EL (cell line): Measurements from ENCODE around the gene ARMC2.
"Not testable (repeated sequence)": the region's sequence is repeated elsewhere in the genome, so short reads cannot be mapped to it uniquely, and the experiment has no call there.

Source experiments
- DNase-seq: peaks from one replicate; pipeline ENCODE4 v3.0.0-alpha.2; 2016

Gene ARMC2

GRCh38 chr6:108872575-108872974 lies 24.4 kb downstream of the ARMC2 start:
- DNase-seq: no peak

DNA sequence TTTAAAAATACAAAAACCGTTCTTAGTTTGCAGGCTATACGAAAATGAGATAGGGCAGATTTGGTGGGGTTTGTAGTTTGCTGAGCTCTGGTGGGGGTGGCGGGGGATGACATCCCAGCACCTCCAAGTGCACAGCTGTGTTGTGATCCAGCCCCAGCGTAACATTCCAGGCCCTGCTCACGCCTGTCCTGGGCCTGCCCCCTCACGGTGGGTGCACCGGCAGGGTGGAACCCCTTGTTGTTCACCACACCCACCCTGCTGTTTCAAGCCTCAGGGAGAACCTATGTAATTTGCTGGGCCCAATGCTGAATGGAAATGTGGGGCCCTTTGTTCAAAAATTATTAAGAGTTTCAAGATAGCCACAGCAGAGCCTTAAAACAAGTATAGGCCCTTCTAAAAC lies 25.0 kb downstream of the ARMC2 start:
- no peak for DNase-seq

- no peak for DNase-seq
Observed at GRCh38 chr6:108873971-108874370, 25.7 kb downstream of the ARMC2 start.

DNA sequence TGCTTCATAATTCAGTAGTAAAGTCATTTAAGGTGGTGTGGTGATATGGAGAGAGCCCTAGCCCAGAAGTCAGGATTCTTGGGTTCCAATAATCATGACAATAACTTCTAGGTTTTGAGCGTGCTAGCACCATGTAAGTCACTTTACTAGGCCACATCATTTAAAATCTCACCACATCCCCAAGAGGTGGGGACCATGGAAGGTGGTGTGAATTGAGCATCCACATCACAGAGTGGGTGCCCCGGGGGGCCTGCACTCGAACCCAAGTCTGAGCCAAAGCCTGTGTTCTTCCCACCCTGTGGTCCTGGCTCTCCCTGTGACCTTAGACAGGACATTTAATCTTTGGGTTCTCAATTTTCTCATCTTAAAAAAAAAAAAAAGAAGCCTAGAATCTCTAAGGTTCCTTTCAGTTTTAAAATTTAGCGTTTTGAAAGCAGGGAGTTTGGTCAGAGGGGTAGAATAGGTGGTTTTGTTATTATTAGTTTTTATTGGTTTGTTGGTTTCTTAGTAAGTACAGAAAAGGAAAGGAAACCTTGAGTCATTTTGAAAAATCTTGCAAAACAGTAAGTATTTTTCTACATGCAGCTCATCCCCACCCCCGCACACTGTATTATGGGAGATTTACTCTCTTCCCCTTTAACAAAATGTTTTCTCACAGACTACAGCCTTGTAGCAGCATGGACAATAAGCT lies 26.4 kb downstream of the ARMC2 start:
- DNase-seq: peak; percentile 25

- no peak for DNase-seq
Observed at GRCh38 chr6:108875161-108875555, 26.9 kb downstream of the ARMC2 start.

- peak; percentile 79 for DNase-seq
Observed at GRCh38 chr6:108877046-108877751, 29.0 kb downstream of the ARMC2 start.

DNA sequence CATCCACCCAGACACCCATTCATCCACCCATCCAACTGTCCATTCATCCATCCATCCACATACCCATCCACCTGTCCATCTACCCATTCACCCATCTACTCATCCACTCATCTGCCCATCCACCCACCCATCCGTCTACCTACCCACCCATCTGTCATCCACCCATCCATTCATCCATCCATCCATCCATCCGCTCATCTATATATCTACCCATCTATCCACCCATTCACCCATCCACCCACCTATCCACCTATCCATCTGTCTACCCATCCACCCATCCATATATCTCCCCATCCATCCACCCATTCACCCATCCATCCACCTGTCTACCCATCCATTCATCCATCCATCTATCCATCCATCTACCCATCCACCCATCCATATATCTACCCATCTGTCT lies 30.7 kb downstream of the ARMC2 start:
- DNase-seq: no peak

- no peak for DNase-seq
Observed at GRCh38 chr6:108883172-108883571, 35.0 kb downstream of the ARMC2 start.

- DNase-seq: no peak
Observed at GRCh38 chr6:108884211-108885059, 36.2 kb downstream of the ARMC2 start.

DNA sequence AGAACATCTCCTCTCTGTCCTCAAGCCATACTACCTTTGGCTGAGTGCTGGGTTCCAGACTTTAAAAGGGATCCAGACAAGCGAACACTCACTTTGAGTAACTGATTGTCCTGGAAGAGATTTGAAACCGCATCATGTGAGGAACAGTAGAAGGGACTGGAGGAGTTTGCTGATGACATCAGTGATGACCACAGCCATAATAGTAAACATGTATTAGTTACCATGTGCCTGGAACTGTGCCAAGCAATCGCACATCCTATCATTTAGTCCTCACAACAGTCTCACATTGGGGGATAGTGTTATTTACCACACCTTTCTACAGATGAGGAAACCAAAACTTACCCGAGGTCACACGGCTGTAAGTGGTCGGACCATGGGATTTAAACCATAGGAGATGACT lies 39.8 kb downstream of the ARMC2 start:
- DNase-seq: no peak

- no peak for DNase-seq
Observed at GRCh38 chr6:108888745-108889144, 40.5 kb downstream of the ARMC2 start.

GRCh38 chr6:108890898-108891297 lies 42.7 kb downstream of the ARMC2 start:
- not testable (repeated sequence) for DNase-seq

GRCh38 chr6:108895571-108895970 lies 47.3 kb downstream of the ARMC2 start:
- peak; percentile 13 for DNase-seq

- DNase-seq: peak; percentile 76
Observed at GRCh38 chr6:108896111-108896661, 48.0 kb downstream of the ARMC2 start.

DNA sequence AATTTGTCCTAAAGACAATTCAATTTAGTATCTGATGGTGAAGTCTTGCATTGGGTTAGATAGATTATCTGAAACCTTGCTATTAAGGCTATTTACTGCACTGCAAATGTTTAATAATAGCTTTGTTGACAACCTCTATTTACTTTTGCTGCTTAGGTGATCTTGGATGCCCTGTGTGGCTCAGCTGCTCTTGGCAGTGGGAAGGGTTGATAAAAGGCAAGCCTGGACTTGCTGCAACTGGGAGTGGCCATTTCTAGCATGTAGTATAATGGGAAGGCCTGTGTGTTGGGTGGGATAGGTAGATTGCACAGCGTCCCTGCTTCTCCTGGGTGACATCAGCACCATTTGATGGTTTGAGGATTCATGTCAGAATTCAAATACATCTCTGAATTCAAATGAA lies 49.1 kb downstream of the ARMC2 start:
- peak; percentile 8 for DNase-seq

- DNase-seq: peak; percentile 20
Observed at GRCh38 chr6:108902382-108902792, 54.2 kb downstream of the ARMC2 start.

DNA sequence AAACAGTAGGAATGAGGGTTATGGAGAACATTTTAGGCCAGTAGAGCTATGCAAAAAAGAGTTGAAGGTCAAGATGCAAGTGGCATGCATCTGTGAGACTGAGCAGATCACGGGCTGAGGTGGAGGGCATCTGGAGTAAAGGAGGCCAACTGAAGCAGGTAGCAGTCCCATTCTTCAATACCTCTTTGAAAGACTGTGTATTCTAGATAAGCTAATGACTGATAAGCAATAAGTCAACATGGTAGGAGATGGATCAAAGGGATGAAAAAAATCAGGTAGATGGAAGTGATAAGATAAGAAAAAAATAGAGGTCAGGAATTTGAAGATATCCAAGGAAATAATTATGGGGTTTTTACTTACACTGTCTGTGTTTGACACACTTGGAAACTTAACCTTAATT lies 55.6 kb downstream of the ARMC2 start:
- DNase-seq: no peak

DNA sequence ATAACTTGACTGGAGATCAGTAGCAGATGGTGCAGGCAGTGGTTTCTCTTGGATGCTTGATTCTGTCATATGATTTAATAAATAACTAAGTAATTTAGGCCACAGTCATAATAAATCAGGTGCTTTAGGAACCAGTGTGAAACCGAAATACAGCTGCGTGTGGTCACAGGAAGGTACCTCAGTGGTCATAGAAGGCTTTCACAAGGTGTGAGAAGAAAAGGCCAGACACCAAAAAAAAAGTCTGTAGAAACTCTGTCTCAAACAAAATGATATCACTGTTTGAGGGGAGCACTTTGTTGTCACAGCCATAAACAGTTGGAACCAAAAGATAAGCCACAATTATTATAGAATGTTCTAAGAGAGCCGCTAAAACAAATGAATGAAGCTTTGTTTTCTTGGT lies 56.5 kb downstream of the ARMC2 start:
- no peak for DNase-seq

- DNase-seq: peak; percentile 6
Observed at GRCh38 chr6:108914235-108915022, 66.2 kb downstream of the ARMC2 start.

- no peak for DNase-seq
Observed at GRCh38 chr6:108915258-108915657, 67.0 kb downstream of the ARMC2 start.

DNA sequence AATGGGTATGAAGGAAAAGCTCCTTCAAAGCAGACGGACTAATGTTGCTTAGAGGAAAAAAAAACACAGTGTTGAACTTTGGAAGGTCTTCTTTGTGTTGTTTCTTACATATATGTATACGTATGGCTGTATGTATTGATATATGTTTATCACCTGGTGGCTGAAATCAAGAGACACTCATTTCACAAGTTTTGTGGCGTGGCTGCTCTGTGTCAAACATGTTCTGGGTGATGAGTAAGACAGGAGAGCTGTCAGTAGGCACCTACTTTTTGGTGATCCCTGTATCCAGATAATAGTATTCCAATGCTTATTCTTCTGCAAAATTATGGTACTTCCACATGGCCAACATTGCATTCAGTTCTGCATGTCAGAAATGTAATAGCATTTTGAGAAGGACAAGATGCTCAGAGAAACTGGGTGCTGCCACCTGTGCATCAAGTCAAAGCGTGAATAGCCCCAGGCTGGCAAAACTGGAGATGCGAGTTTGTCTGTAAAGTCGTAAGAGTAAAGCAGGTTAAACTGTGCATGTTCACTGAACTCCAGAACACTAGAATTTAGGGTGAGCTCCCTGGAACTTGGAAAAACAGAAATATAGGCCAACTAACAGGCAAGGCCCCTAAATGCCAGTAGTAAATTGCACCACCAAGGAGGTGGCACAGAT lies 67.9 kb downstream of the ARMC2 start:
- DNase-seq: no peak

DNA sequence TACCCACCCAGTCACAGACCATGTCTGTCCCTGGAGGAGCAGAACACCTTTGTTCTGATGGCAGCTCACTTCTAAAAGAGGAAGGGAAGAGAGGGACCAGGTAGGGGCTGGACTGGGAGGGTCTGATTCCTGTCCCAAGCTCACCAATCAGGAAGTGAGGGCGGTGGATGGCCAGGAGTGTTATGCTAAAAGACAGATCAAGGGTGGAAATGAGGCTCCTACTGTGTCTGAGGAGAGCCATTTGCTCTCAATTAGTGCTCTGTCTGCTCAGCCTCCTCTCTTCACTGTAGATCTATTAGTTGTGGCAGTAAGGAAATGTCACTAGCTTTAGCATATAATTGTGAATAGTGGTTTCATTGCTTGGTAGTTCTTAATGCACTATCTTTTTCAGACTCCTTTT lies 72.5 kb downstream of the ARMC2 start:
- DNase-seq: no peak
